GM21825 (cell line): ENCODE measurements around the gene ADRM1.

ENCODE experiments used
- ATAC-seq: cut with Tn5 transposase; IDR thresholded peaks from one replicate; pipeline ENCODE4 v1.9.1; 2021; ENCODE audit warnings: mild to moderate bottlenecking, moderate library complexity; ENCODE audit not compliant: unreplicated experiment

ADRM1 gene

DNA sequence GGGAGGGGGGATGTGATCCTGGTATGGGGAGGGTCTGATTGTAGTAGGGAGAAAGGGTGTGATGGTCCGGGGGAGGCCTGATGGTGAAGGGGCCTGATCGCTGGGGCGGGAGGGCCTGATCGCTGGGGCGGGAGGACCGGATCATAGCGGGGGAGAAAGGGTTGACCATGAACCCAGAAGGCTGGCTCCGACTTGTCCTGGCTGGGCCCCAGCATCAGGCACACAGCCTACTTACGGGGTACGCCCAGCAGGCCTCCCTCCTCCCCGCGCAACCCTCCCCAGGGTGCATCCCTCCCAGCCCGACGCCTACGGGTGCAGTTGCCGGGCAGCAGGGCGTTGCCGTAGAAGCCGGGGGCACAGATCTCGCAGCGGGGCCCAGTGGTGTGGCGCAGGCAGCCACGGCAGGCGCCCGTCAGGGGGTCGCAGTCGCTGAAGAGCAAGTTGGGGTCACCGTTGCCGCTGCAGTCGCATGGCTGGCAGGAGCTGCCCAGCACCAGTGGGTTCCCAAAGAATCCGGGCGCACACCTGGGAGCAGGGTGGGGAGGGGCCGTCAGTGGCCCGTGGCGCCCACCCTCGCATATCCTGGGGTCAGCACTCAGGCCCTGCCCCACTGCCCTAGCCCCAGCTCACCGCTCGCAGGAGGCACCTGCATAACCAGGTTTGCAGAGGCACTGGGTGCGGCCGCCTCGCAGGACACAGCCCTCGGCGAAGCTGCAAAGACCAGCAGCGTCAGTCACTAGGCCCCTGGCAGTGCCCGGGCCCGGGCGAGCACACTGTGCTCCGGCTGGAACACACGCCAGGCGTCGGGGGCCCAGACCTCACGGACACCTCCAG is 20.6 kb downstream of the ADRM1 start:
- ATAC-seq: no peak

DNA sequence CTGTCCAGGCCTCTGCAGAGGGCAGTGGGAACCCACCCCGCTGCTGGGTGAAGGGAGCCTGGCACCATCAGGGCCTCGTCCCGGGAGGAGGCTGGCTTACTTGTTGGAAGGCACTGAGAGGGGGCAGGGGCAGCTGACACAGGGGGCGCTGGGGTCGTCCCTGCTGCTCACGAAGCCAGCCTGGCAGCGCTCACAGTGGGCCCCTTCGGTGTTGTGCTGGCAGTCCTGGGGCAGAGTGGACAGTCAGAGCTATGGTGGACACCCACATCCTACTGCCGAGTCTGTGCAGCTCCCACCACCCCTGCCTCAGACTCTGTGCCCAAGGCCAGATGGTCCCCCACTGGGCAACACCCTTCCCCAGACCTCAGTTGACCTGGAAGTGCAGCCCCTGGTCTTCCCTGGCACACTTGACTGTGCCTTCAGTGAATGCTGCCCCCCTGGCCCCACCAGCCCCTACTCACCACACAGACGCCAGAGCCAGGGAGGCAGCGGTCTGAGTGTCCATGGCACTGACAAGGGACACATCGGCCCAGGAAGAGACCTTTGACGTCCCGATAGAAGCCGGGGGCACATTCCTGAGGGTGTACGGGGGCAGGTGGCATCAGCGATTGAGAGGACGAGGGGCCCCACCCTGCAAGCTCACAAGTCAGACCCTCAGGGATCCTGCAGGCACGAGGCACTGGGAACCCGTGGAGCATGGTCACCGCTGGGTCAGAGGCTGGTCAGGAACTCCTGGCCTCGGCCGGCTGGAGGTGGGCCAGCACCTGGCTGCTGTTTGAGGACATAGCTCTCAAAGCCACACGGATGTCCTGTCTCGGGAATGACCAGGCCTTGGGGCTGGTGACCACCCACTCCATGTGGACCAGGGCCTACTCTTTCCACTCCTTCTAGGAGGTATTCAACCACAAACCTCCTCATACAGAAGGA is 21.4 kb downstream of the ADRM1 start:
- no peak for ATAC-seq

DNA sequence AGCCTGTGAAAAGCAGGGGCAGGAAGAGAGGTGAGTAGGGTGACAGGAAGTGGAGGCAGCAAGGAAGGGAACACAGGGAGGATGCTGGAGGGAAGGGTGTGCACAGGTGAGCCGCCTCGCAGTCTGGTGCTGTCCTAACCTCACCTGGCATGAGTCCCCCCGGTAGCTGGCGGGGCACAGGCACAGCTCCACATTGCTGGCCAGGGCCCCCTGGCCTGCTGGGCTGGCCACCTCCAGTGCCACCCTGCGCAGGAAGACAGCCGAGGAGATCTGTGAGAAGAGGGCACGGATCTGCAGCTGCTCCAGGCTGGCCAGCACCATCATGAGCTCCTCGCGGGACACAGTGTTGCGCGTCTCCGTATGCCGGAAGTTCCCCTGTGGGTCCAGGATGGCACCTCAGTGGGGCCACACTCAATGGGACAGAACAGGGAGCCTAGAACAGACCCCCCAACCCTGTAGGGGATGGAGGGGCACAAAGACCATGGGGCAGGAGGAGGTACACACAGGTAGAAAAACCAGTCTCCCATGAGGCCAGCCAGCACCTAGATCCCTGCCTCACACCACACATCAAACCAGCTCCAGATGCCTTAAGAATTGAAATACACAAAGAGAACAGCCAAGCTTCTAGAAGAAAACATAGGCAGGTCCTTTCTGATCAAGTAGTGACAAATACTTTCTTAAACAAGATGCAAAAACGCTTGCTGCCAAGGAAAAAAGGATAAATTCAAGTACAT is 22.5 kb downstream of the ADRM1 start:
- ATAC-seq: no peak

DNA sequence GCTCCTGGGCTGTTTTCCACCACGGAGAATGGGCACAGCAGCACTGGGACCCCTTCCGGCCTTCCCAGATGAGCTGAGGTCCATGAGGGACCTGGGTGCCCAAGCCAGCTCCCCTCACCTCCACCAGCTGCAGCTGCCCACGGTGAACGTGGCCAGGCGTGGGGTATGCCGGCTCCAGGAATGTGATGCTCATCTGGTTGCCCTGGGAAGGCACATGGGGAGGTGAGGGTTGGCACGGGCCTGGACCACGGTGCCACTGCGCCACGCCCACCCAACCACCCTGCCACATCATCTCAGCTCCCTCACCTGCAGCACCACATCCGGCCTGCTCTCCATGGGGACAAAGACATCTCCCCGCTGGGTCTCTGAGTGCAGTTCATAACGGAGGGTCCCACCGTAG is 23.8 kb downstream of the ADRM1 start:
- ATAC-seq: no peak

DNA sequence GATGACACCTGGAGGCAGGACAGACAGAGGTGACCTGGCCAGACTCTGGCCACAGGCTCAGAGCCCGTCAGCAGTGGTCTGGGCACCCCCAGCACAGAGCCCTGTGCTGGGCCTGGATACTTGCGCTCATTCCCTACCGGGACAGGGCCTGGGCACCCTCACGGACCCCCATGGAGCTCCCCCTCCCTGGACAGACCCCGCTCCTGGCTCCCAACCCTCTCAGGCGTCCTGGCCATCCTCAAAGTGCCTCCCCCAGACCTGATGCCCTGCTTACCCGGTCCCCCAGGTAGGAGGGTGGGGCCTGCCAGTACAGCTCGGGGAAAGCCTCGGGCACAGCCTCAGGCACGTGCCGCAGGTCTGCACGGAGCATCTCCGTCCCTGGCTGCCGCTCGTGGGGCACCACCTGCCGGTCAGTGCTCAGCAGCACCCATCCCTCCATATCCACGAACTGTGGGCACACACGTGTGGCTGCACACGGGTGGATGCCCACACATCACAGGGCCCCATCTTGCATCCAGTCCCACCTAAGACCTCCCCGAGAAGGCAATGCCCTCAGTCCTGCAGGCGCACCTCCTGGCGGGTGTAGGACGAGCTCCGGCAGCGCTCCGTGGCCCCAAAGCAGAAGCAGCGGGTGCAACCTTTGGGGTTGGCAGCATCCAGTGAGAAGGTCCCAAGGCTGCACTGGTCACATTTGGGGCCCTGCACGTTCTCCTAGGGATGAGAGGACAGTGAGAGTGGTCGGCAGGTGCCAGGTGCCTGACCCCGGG is 24.3 kb downstream of the ADRM1 start:
- no peak for ATAC-seq

DNA sequence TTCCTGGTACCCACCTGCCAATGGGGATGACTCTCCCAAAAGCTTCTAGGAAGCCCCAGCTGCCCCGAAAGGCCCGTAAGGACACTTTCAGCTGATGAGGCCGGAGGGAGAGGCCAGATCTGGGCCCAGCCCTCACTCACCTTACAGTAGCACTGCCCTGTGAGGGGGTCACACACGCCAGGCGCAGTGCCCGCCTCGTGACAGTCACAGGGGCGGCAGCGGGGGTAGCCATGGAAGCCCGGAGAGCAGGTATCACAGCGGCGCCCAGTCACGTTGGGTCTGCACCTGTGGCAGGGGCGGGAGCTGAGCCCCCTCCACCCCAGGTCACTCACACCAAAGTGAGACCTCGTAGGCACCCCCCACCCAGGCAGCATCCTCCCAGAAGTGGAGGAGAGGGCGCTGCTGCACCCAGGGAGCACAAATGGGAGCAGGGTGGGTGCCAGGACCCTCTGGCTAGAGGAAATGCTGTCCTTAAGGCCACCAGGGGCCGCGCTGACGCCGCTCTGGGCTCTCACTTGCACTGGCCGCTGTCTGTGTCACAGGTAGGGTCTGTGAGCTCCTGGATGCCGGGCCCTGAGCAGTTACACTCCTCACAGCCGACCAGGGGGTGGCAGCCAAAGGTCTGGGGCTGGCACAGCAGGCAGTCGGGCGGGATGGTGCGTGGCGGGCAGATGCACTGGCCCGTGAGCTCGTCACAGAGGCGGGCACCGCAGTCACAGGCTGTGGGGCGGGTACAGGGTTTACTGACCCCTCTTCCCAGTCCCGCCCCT is 25.1 kb downstream of the ADRM1 start:
- no peak for ATAC-seq

DNA sequence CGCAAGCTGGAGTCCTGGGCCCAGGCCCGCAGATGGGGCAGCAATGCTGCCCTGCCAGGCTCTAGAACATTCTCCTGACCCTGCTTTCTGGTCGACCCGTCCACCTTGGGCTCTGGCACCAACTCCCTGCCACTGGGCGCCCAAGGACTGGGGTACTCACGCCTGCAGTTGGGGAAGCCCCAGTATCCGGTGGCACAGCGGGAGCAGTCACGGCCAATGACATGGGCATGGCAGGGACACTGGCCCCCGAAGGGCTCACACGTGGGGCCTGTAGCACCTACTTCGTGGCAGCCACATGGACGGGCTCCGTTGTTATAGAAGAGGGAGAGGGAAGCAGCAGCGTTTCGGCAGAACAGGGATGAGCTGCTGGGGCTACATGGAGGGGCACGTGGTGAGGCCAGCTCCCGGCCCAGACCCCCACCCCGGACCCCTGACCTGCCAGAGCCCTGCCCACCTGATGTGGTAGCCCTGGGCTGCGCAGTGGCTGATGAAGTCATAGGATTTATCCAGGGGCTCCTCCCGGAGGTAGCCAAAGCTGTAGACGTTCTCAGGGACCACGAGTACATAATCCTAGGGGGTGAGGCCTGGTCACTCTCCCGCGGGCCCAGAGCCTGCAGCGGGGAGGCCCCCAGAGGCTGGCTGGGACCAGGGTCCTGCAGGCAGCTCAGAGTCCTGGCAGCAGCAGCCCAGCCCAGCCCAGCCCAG is 26.0 kb downstream of the ADRM1 start:
- no peak for ATAC-seq

DNA sequence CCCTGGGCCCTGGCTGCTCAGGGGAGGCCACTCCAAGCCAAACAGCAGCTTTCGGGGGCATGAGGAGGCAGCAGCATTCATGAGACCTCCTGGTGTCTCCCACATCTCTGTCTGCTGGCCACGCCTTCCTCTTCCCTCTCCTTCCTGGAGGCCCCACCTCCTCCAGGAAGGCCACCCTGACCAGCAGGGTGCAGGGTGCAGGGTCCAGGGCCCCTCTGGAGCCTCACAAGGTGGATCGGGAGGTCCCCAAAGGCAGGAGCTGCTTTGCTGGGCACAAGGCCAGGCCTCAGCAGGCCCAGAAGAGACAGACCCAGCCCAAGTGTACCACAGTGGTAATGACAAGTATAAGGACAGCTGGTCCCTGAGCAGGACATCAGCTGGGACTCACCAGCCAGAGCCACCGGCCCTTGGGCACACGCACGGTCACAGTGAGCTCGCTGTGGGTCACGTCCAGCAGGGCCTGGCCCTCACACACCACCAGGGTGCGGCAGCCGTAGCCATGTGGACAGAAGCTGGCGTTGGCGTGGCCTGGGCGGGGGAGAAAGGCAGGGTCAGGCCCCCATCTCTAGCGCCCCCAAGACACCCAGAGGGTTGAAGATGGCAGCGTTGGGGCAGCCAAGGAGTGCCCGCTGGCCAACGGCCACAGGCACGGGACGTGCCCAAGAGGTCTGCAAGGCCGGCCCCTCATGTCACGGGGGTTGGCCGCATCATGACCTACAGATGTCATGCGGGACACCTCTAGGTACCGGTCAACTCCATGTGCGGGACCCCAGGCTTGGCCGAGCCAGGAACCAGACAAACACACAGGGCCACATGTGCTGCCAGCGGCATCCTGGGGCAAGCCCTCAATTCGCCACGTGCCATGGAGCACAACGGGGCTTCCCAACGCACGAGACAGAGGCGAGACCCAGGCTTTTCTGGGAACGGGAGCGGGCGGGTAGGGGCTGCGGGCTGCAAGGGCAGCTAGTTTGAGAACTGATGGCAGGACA is 26.9 kb downstream of the ADRM1 start:
- no peak for ATAC-seq

DNA sequence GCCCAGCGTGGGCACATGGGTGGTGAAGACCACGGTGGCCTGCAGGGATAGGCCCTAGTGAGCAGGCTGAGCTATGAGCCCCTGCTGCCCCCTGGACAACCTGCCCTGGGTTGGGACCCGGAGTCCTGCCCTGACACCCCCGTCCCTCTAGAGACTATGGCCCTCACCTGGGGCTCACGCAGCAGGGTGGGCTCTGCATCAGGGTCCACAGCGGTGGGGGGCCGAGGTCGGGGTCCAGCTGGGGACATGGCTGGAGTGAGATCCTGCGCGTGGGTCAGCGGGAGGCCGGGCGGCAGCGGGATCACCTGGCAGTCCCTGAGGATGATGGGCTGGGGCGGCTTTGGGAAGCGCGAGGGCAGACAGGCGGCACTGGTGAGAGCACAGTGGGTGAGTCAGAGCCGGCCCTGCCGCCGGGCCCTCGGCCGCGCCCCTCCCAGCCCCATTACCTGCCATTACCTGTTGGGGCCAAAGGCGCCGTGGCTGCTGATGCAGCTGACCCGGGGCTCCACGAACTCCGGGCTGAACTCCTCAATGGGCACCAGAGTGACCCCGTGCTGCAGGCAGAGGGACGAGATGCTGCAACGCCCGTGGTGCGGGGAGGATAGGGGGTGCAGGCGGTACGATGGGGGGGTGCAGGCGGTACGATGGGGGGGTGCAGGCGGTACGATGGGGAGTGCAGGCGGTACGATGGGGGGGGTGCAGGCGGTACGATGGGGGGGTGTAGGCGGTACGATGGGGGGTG is 27.9 kb downstream of the ADRM1 start:
- no peak for ATAC-seq

DNA sequence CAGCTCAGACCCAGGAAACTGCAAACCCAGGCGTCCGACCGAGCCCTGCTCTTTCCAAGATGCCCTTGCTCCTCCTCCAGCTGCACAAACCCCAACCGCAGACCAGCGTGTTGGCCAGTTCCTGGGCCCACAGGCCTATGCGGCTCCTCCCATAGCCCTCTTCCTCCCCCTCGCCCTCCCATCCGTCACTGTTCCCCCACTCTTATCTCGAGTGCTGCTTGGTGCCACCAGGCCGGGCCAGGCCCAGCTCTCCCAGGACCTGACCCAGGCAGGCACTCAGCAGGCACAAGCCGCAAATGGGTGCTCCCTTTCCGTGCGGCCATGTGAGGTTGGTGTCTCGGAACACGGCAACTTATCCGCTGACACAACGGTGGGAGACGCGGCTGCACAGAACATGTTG is 28.6 kb downstream of the ADRM1 start:
- ATAC-seq: no peak

DNA sequence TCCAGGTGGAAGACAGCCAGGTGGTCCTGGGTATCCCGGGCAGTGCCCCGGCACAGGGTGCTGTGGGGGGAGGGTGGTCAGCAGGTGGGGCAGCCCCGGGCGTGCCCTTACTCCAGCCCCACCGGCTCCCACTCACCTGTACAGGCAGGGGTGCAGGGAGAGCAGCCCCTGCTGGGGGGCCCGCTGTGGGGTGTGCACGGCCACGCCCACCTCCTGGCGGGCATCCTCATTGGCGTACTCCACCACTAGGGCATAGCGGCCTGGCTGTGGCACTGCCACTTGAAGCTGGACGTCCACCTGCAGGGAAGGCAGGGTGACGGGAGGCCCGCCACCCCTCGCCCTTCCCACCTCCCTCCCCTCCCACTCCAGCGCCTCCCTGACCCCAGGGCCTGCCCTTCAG is 29.6 kb downstream of the ADRM1 start:
- ATAC-seq: no peak

DNA sequence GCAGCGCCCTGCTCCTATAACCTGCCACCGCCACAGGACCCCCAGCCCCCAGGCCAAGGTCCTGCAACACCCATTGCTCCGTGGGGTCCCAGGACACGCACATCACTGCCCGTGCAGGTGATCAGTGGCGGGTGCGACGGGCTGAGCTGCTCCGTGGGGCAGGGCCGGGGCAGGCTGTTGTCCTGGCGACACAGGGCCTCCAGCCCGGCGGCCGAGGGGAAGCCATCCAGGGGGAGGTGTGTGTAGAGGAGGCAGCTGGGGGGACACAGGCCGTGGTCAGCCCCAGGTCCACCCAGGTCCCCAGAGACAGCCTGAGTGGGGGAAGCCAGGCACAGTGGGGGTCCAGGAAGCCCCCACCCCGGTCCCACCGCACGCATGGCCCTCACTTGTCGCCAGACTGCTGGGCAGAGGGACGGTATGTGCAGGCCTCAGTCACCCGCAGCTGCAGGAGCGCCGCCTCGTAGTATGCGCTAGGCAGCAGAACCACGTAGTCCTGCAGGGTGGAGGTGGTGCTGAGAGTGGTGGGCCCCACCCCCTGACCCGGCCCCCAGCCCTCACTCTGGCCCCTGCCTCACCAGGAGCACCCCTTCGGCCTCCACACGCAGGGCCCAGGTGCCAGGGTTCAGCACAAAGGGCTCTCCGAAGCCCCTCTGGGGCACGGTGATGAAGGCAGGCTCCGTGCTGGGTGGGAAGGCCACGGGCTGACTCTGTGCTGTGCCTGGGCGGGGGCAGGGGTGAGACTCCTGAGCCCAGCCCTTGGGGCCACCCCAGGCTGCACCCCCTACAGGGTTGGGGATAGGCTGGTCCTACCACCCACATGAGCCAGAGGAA is 30.4 kb downstream of the ADRM1 start:
- no peak for ATAC-seq

DNA sequence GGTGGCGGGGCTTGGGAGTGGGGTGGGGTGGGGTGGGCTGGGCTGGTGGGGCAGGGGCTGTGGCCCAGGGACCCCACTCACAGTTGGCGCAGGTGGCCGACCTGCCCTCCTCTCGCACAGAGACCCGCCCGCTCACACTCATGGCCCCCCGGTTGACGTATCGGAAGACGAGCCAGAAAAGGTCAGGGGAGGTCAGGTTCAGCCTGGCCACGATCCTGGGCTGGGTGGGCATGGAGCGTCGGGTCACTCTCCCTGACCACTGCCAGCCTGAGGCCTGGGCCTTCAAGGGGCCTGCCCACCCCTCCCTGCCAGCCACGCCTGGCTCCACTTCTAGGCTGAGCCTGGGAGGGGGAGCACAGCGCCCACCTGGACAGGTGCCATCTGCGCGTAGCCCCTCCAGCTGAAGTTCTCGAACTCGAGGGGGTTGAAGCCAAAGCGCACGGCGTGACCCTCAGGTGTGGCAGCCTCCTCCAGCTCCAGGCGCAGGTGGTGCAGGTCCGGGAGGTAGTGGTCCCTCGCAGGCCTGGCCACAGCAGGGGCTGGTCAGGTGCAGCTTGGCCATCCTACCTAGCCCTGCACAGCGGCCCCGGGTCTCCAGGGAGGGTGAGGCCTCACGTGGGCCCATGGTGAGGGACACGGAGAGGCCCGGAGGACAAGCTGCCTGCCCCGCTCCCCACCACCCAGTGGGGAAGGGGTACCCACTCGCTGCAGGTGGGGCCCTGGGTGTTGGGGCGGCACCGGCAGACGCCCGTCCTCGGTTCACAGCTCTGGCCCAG is 31.2 kb downstream of the ADRM1 start:
- no peak for ATAC-seq

DNA sequence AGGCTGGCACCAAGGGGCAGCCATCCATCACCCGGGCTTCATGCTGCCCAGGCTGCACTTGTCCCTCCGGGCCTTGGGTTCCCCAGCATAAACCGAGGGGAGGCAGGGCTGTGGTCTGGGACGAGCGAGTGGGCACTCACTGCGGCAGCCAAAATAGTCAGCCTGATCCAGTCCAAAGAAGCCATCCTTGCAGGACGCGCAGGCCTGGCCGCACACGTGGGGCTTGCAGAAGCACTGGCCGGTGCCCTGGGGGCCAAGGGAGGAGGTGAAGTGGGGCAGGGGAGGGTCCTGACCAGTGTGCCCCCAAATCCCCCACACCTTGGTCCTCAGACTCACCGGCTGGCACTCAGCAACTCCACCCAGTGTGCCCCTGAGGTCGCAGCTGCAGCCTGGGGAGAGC is 32.1 kb downstream of the ADRM1 start:
- no peak for ATAC-seq

DNA sequence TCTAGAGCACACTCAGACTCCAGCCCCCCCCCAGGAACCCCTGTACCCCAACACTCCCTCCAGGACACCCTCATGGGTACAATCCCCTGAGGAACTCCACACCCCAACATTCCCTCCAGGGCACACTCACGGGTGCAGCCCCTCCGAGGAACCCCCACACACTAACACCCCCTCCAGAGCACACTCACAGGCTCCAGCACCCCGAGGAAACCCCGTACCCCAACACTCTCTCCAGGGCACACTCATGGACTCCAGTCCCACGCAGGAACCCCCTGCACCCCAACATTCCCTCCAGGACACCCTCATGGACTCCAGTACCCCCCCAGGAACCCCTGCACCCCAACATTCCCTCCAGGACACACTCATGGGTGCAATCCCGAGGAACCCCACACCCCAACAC is 32.7 kb downstream of the ADRM1 start:
- ATAC-seq: no peak

DNA sequence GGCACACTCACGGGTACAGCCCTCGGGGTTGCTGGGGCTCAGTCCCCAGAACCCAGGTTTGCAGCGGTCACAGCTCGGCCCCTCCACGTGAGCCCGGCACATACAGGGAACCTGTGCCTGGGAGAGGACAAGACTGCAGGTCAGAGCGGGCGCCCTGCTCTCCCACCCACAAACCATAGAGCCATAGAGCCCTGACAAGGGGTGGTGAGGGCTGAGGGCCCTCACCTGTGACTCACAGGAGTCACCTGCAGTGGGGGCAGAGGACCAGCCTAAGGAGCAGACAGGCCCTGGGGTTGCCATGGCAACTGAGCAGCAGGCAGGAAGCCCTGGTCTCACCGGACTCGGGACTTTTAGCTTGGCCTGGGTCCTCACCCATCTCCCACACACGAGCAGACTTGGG is 33.5 kb downstream of the ADRM1 start:
- no peak for ATAC-seq
